T-helper 1 cell (primary cell): ENCODE measurements around the gene TICAM2.
"Not testable (repeated sequence)": the region's sequence is repeated elsewhere in the genome, so short reads cannot be mapped to it uniquely, and the experiment has no call there.

Experiments used
- DNase-seq, 5 donors: peaks; one replicate each; pipeline ENCODE4 v3.0.0-alpha.2; 2012 to 2020
- total RNA-seq, 4 donors: gene quantifications; one replicate each; lab custom pipeline; 2026; lab: John Stamatoyannopoulos, UW

Gene TICAM2, protein sequence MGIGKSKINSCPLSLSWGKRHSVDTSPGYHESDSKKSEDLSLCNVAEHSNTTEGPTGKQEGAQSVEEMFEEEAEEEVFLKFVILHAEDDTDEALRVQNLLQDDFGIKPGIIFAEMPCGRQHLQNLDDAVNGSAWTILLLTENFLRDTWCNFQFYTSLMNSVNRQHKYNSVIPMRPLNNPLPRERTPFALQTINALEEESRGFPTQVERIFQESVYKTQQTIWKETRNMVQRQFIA
- 0 to 0.36 (median 0.08) reads per million in 4 donors for total RNA-seq

DNA sequence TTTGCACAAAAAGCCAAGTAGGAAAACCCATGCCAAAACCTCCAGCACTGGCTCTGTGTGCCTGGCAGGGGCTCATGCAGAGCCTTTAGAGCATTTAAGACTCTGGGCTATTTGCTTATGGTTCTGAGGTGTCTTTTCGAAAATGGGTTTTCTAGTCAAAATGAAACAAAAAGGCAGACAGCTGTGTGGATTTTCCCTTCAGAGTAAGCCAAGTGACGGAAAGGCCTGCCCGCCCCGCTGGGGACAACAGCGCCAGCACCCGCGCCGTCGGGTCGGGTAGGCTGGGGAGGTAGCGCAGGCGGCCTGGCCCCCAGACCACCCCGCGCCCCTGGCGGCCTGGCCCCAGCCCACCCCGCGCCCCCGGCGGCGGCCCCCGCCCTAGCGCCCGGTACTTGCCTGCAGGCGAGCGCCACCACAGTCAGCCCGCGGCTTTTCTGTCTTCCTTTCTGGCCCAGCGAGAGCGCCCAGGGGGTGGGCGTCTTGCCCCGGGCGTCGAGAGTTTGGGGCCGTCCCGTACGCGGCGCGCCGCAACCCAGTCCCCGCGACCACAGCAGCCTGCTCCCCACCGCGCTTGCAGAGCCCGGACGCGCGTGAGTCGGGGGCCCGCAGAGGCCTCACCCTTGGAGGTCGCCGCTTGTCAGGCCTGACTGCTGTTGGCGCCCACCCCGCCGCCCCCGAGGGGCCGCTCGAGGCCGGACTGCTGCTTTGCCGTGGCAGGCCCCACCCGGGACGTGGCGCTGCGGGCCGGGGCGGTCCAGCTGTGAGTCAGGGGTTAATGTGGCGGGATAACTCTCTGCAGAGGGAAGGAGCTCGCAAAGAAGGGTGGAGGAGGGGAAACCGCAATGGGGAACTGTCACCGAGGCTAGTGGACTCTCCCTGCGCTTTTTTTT, at the start of gene TICAM2:
Gene TICAM2 (minus strand): TSS at position 779 of the 890 bp plus-strand sequence. CDS start 21,223 bp downstream, outside the sequence.
- peak; percentile 28 to 77 (median 42) for DNase-seq

DNA sequence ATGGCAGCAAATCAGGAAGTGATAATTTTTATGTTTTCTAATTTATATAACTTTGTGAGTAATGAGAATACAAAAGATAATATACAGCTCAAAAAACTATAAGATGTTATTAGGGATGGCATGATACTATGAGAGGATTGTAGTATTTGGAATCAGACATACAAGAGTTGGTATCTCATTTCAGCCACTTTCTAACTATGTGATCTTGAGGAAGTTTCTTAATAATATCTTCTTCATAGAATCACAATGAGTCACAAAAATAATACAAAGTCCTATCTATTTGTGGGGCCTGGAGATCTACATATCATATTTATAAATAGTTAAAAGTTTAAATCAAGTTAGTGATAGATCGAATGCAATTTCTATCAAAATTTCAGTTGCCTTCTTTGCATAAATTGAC, 47.3 kb upstream of the TICAM2 start:
- DNase-seq, result no peak

DNA sequence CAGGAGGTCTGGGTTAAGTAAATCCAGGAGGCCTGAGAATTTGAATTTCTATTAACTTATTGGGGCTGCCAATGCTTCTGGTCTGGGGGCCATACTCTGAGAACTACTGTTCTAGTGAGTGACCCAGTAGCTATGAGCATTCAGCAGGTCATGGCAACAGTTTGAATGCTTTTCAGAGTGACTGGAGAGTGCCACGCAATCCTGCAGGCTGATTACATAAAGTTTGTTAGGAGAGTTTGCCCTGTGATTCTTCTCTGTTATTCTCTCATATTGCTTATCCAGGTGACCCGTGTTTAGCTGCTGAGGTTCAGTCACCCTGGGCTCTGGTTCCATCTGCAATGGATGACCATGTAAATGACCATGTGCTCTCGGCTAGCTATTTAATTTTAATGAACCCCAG, 45.8 kb upstream of the TICAM2 start:
- no peak for DNase-seq

DNA sequence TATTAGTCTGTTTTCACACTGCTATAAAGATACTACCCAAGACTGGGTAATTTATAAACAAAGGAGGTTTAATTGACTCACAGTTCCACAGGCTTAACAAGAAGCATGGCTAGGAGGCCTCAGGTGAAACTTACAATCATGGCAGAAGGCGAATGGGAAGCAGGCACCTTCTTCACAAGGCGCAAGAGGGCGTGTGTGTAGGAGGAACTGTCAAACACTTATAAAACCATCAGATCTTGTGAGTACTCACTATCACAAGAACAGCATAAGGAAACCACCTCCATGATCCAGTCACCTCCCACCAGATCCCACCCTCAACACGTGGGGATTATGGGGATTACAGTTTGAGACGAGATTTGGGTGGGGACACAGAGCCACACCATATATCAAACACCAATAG, 43.1 kb upstream of the TICAM2 start:
- DNase-seq, result not testable (repeated sequence)

DNA sequence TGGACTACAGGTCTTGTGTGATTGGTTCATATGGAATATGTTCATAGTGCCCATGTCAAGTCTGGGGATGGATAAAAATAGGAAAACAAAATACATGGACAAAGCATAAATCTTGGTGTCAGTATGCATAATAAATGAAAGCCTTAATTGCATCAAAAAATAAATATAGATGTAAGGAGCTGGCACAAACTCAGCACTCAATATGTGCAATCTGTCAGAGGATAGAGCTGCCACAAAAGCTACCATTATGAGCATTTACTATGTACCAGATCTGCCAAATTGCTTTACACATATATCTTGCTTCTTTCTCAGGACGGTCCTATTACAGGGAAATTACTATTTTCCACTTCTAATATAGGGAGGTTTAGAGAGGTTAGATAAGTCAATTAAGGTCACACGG, 41.8 kb upstream of the TICAM2 start:
- DNase-seq, result no peak

DNA sequence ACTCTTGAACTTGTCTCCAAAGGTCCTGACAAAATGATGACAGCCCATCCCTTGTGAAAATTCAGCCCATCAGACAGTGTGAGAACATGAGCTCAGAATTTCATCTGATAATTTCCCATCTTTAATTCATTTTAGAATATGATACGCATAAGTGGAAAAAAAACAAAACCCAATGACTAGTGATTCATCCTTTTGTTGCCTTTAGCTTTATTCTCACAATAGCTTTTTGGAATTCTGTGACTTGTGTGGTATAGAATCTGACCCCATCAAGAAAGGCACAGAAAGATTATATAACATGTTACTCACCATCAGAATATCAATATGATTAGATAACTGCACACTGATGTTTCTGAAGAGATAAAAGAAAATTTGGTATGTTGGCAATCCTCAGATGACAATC, 39.7 kb upstream of the TICAM2 start:
- no peak for DNase-seq

DNA sequence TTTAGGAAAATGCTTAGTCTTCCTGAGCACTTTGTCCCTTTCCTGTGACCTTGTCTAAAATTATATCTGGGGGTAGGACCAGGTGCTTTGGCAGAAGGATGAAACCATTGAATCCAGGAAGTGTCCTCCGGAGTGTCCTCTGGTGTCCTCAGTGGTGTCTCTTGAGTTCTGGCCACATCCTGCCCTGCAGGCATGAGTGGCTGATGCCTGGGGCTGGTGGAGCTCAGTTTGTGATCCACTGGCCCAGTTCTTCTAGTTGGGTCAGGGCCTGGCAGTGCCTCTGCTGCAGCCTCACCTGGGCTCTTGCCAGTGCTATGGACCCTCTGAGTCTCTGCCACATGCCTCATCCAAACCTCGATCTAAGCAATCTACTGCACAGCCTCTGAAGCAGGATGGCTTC, 38.0 kb upstream of the TICAM2 start:
- DNase-seq, result no peak

DNA sequence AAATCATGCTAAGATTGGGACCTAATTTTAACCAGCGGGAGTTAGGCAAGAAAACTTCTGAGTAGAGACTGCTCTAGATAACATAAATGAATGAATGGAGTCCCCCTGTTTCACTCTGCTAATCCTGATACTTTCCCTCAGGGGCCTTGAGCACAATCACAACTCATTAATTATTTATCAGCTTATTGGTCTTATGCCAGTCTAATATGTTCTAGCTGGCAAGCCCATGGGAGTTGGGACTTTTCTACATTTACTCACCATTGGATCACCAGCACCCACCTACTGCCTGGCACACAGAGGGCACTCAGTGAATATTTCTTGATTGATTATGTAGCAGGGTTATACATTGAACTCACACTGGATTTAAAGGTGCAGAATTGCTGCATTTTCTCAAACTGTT, 37.1 kb upstream of the TICAM2 start:
- DNase-seq, result no peak

DNA sequence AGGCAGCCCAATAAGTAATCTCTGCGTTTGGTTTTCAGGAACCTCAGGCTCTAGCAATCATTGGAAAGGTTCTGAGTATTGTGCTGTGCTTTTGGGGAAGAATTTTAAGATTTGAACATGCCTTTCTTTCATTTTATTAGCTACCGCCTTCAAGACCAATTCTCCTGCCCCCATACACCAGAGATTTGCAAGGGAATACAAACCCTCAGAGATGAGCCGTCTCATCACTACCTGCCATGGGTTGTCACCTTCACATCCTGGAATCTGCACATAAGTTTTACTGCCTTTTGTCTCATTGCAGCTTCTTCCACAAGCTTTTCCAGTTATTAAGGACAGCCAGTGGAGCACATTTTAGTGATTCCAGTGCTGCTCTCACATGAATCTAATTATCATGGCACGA, 35.2 kb upstream of the TICAM2 start:
- no peak for DNase-seq

DNA sequence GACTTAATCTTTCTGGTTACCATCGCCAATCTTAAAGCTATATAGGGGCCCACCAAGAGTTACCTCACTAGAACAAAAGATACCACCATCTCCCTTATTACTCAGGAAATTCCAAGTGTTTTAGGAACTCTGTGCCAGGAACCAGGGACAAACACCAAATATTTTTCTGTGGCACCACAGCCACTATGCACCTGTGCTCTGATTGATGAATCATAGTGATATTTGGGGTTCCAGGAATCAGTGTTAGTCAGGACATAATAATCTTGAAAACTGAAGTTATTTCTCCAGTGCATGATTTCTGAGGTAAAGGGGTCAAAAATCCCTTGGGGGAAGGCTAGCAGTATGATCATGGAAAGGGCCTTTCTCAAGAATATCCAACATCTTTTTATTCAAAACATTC, 33.7 kb upstream of the TICAM2 start:
- DNase-seq, result no peak

DNA sequence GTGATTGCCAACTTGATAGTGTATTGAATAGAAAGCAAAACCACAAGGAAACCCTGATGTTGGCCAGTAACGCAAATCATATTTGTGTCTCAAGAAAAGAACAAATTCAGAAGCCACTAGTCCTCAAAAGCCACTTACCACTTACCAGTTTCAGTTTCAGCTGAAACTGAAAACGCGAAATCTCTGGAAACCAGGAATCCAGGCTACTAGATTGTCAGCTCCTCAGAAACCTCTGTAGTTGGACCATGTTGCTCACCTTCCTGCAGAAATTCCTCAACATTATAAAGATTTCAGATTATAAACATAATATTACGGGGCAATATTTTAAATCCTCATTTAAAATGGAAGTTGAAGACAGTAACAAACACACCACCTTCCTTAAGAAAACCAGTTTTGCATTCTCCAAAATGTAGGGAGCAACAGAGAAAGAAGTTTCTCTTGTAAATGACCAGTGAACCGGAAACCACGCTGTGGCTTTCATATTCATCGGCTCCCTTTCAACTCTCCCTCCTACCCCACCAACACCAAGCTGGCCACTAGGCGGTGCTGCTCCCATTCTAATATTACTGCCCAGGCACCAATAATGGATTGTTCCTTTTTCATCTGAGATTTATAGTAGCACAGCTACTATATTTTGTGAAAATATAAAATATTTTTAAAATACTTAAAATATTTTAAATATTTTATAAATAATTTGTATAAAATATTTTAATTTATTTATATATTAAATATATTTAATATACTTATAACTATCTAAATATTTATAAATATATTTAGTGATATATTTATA, 32.3 kb upstream of the TICAM2 start:
- DNase-seq, result peak; percentile 54 to 81 (median 69)

DNA sequence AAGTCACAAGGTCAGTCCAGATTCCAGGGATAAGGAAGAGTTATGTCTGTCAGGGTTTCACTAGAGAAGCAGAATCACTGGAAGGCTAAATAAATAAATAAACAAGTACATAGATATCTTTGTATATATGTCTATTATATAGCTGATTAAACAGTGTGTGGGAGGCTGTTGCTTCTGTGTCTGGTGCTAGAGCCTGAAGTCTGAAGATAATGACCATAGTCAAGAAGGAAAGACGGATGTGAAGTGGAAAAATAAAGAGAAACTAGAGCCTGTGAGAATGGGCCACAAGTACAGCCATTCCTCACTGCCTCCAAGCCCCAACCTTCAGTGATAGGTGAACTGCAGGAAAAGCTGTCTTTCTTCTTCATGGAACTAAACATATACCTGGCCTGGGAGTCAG, 27.6 kb upstream of the TICAM2 start:
- no peak for DNase-seq

DNA sequence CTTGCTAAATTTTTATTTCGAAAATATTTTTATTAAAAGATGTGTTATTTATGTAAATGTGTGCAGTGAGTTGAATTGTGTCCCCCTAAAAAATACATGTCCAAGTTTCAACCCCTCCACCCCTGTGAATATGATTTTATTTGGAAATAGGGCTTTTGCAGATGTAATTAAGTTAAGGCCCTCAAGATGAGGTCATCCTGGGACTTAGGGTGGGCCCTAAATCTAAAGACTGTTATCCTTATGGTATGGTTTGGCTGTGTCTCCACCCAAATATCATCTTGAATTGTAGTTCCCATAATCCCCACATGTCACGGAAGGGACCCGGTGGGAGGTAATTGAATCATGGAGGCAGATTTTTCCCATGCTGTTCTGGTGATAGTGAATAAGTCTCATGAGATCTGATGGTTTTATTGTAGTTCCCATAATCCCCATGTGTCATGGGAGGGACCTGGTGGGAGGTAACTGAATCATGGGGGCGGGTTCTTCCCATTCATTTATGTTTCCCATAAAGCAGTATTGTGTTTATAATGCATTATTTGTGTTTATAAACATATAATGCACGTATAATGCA, 25.1 kb upstream of the TICAM2 start:
- DNase-seq, result no peak

DNA sequence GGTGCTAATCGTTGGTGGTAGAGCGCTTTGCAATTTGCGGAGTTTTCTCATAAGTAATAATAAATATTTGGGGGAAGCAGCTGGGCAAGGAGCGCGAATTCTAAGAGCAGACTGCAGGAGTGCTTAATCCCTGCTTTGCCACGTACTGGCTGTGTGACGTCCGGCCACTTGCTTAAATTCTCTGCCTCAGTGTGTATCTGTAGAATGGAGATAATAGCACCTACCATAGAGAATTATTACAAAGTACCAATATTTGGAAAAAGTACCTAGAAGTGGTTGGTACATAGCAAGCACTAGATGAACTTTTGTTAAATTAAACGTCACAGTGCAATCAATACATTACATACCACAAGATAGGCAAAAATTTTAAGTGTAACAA, 24.2 kb upstream of the TICAM2 start:
- no peak for DNase-seq

DNA sequence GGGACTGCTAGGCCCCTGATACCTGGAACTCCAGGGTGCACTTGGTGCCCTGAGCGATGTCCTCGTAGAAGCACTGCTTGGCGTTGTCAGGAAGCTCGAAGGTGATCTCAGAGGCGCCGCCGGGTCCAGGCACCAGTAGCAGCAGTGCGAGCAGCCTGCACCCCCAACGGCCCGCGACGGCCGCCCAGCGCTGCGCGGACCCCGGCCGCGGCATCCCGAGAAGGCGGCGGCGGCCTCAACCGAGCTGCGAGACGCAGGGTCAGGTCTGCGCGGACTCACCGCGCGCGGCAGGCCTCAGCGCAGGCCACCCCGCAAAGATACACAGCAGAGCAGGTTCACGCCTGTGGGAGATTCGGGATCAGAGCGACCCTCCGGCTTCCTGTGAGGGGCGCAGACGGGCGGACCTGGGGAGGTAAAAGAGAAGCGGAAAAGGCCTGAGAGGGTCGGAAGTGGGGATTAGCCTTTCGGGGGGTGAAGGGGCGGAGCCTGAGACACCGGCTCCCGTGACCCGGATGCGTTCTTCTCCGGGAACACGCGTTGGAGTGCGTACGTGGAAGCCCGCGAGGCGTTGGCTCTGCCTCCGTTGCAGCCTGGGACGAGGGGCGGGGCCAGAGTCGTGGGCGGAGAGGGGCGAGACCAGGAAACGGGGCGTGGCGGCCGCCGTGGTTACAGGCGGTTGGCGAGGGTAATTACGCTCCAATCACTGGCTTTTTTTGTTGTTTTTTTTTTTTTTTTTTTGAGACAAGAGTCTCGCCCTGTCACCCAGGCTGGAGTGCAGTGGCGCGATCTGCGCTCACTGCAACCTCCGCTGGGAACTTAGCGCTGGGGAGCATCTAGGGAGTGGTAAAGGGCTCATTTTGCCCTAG, 23.5 kb upstream of the TICAM2 start, which contains the start of gene TMED7:
Gene TMED7 (minus strand): TSS at position 458 of the 866 bp plus-strand sequence. CDS start 244 bp downstream, at position 214.
- DNase-seq, result peak; percentile 99 to 100 (median 99)

DNA sequence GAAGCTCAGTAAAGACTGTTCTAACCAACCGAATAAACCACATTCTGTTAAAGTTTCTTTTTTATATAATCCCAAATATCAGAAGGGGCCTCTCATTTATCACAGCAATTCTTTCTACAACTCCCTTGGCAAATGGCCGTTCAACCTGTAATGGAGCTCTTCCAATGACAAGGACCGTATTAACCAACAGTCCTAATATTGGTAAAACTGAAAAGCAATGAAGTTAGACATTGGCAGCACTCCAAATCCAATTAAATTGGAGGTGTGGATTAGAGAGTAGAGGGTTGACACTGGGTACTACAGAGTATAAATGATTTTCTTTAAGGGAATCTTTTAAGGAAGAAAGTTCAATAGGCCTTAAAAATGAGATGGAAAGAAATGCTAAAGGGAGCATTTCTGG, 22.7 kb upstream of the TICAM2 start:
- no peak for DNase-seq

DNA sequence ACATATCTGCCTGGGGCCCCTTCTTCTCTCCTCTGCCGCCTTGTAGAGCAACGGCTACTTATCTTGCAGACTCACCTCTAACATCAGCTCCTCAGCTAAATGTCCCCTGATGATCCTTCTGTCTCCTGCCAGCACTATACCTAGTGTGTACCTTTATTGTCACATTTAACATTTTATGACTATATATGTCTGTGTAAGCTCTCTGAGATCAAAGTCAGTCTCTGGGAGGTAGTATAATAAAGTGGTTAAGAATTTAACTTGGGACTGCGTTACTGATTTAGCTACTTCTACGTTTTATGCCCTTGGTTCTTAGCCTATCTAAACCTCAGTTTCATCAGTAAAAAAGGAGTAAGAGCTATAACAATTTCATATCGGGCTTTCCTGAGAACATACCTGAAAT, 21.4 kb upstream of the TICAM2 start:
- no peak for DNase-seq

DNA sequence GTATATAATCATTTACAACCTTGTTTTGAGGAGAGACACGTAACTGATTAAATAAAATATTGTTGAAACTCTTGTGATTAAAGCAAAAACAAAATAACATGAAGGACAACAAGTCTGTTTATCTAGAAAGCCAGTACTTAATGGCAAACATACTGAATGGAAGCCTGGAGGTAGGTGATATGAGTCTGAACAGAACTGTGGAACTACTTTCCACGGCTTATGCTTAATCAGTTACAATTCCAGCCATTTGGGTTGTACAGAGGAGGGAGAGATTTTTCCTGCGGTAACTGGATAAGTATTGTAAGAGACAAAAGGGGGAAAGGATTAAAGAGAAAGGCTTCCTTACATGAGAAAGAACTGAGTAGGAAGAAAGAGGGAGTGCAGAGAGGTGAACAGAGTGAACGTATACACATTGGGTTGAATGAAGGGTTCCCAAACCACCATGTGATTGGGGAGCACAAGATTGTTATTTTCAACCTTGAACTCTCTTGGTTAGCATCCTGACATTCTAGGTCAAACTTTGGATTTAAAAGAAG, 19.2 kb upstream of the TICAM2 start:
- DNase-seq, result no peak

DNA sequence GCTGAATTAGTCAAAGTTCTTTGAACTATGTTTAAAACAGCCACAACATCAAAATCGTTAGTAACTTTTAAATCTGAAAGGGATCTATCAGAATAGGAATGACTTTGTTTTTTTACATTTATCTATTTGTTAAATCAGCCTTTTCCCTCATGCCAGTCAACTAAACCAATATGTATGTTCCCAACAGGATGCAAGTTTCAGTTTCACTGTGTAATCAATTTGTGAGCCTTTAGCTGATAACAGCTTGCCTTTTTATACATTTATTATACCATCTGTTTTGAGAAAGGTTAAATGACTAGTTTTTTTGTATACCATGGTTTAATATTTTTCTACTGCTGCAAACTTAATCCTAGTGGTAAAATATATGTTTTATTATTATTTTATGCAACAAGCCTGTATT, 14.6 kb upstream of the TICAM2 start:
- no peak for DNase-seq

DNA sequence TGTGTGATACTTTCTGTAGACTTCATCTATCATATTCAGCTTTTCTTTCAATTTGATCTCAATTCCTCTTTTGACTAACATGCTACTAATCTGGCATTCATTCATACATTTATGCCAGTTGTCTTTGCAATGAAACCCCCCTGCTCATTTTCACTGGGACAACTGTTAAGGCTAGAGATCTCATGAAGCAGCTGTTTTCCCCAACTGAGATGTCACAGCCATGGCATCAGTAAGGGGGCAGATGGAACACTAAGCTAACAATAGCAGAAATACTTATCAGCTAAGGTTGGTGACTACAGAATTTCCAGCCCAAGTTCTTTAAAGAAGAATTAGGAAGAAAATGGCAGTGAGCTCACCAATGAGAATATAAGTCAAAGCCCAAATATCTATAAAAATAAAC, 14.2 kb upstream of the TICAM2 start:
- no peak for DNase-seq

DNA sequence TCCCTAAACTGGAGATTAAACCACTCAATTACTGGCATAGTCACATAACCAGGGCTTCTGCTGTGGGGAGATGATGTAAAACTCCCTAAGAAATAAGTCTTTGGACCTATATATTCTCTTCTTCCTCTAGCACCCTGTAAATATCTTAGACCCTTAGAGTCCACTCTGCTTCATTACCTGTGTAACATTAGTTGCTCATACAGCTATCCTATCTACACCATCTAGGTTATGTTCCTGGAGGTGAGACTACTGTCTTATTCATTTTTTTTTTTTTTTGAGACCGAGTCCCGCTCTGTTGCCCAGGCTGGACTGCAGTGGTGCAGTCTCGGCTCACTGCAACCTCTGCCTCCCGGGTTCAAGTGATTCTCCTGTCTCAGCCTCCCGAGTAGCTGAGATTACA, 9.6 kb upstream of the TICAM2 start:
- no peak for DNase-seq

DNA sequence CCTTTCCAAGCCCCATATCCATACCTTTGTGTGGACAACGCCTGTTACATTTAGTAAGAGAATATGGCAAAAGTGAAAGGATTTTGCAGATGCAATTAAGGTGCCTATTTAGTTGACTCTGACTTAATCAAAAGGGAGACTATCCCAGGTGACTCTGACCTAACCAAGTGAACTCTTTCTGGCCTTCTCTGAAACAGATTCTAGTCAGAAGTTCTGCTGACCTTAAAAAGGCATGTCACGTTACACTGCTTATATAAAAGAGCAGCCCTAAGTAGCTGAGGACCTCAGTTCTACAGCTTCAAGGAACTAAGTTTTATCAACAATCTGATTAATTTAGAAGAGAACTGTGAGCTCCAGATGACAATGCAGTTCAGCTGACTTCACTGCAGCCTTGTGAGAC, 5.7 kb upstream of the TICAM2 start:
- no peak for DNase-seq
